GM20000 (cell line): ENCODE results near the gene TRAPPC8.

Experiments used
- DNase-seq: peaks from one replicate; pipeline ENCODE4 v3.0.0; 2012; ENCODE audit warnings: low spot score
- CTCF ChIP-seq: IDR thresholded peaks from 2 replicates; pipeline ENCODE4 v1.5.1; 2012; ENCODE audit warnings: mild to moderate bottlenecking, control low read depth; ENCODE audit errors: extremely low read depth, missing control alignments

Gene TRAPPC8

GRCh38 chr18:31795747-31796146, 147.2 kb downstream of the TRAPPC8 start:
- no peak for DNase-seq
- TF ChIP-seq CTCF, result no peak

- DNase-seq, result no peak
- TF ChIP-seq CTCF, result no peak
These were observed 149.4 kb downstream of the TRAPPC8 start for GRCh38 chr18:31793531-31793930.

DNA sequence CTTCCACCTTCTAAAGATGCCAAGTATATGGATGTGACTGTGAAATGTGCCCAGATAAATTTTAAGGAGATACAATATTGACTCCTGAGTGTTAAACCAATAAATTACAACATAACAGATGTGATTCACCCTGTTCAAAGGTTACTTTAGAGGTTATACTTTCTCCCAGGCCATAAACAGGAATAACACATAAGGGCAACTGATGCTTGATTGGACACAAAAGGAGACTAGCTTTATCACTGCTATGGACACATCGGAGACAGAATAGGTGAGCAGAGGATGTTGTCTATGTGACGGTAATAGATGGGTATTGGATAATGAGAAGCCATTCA, 150.4 kb downstream of the TRAPPC8 start:
- no peak for TF ChIP-seq CTCF
- DNase-seq, result no peak

DNA sequence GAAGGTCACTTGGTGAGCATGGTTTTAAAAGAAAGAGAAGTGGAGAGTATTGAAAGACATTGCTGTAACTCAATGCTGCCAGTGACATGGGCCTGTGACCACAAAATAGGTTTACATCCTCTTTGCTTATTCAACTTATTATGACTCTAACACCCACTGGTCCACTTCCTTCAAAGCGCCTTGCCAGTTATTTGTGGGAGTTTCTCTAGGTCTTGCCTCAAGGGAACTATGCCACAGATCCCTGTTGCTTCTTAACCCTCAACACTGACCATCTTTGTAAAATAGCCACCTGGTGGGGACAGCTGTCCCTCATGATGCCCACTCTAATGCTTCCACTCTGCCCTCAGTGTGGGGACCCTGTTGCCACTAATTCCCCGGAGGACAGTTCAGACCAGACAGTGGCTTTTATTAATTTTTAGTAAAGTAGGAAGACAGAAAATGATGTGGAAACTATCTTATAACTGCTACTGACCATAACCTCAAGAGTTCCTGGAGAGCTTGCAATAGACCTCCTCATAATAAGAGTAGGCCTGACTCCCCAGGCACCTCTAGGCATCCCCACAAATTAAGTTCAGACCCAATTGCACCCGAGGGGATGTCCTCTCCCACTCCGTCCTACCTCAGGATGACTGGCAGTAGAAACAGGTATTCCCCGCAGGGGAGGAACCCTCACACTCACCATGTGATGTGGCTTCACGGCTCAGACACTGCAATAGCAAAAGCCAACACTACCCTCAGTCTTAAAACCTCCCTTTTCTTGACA, 150.9 kb downstream of the TRAPPC8 start:
- no peak for TF ChIP-seq CTCF
- peak; percentile 68 for DNase-seq

DNA sequence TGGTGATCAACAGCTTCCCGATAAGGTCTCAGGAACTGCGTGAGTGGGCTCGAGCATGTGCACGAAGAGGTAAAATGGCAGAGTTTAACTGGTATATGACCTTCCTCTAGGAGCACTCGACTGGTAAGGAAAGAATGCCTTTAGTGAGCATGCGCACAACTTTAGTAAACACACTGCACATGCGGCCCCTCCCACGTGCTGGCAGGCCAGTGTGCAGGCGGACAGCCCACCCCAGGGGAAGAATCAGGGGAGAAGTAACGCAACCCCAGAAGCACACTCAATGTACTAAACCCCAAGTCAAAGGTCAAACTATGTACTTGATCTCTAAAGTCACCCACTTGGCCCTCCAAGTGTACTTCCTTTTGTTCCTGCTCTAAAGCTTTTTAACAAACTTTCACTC, 153.5 kb downstream of the TRAPPC8 start:
- no peak for TF ChIP-seq CTCF
- no peak for DNase-seq

DNA sequence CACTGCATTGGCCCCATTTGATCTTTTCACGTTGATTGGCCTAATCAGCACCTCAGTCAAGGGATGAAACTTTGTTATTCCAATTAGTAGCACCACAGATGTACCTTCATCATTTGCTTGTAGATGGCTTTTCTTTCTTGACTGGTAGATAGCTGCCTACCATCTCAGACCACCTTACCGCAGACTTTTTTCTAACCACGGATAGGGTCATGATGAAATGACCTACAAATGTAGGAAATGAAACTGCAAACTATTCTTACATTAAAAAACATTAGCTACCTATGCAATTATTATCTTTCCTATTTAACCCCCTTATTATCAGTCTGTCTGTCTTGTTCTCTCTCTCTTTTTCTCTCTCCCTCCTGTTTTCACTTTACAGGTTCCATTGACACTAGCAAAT, 159.9 kb downstream of the TRAPPC8 start:
- TF ChIP-seq CTCF, result no peak
- no peak for DNase-seq
